Medulla oblongata (tissue), 1 donor: ENCODE data around the gene DGKK.

Experiments
- DNase-seq: peaks from one replicate; pipeline ENCODE4 v3.0.0-alpha.2; 2015; ENCODE audit errors: extremely low spot score

The DGKK gene, protein sequence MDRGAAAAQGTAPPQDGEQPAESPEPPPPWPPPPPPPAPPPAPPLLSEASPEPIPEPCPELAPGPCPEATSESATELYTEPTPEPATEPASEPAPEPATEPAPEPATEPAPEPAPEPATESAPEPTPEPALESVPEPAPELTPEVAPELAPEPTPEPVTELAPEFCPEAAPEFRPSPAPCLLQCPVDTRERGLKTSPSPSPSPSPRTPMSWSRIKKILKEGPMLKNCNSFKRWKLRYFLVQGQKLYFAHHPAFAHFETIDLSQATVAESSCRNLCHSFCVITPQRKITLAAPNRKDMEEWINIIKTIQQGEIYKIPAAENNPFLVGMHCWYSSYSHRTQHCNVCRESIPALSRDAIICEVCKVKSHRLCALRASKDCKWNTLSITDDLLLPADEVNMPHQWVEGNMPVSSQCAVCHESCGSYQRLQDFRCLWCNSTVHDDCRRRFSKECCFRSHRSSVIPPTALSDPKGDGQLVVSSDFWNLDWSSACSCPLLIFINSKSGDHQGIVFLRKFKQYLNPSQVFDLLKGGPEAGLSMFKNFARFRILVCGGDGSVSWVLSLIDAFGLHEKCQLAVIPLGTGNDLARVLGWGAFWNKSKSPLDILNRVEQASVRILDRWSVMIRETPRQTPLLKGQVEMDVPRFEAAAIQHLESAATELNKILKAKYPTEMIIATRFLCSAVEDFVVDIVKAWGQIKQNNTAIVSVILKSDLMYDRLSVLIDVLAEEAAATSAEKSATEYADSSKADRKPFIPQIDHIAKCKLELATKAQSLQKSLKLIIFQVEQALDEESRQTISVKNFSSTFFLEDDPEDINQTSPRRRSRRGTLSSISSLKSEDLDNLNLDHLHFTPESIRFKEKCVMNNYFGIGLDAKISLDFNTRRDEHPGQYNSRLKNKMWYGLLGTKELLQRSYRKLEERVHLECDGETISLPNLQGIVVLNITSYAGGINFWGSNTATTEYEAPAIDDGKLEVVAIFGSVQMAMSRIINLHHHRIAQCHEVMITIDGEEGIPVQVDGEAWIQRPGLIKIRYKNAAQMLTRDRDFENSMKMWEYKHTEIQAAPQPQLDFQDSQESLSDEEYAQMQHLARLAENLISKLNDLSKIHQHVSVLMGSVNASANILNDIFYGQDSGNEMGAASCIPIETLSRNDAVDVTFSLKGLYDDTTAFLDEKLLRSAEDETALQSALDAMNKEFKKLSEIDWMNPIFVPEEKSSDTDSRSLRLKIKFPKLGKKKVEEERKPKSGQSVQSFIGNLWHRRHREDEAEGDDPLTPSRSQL

DNA sequence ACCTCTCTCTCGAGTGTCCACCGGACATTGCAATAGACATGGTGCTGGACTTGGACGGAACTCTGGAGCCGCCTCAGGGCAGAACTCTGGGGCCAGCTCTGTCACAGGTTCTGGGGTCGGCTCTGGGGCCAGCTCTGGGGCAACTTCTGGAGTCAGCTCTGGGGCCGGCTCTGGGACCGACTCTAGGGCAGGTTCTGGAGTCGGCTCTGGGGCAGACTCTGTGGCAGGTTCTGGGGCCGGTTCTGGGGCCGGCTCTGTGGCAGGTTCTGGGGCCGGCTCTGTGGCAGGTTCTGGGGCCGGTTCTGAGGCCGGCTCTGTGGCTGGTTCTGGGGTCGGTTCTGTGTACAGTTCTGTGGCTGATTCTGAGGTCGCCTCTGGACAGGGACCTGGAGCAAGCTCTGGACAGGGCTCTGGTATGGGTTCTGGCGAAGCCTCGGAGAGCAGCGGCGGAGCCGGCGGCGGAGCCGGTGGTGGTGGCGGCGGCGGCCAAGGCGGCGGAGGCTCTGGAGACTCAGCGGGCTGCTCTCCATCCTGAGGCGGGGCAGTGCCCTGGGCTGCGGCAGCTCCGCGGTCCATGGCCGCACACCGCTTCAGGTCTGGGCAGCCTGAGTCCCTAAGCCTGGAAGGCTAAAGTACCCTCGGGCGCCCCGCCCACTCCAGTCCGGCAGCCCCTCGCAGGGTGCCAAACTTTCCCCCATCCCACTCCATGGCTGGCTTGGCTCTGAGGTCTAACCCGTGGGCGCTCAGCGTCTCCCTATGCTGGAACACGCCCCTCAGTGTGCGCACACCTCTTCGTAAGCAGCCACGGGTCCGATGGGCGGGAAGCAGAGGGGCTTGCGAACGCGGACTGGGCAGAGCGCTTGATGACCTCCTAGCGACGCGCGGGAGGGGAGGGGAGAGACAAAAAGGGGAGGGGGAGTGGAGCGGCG is at the start of gene DGKK:
DGKK (minus strand) TSS at position 723 of the 929 bp plus-strand sequence; CDS start at position 576, 147 bp downstream.
- DNase-seq = no peak

DNA sequence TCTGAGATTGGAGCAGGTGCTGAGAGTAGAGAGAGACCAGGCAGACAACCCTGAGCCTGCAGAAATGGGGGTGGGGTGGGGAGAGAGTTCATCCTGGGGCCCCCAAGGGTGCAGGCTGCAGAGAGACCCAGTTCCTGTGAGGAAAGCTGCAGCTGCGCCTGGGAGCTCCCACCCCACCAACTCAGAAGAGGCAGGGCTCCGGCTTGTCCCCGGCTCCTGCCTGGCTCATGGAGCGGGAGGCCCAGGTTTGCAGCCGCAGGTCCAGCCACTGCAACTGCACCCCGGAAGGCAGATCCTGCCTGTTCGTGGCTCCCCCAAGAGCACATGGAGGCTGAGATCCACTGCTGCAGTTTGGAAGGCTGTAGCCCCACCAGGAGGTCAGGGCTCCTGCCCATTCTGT is 44.2 kb upstream of the DGKK start:
- DNase-seq = no peak

DNA sequence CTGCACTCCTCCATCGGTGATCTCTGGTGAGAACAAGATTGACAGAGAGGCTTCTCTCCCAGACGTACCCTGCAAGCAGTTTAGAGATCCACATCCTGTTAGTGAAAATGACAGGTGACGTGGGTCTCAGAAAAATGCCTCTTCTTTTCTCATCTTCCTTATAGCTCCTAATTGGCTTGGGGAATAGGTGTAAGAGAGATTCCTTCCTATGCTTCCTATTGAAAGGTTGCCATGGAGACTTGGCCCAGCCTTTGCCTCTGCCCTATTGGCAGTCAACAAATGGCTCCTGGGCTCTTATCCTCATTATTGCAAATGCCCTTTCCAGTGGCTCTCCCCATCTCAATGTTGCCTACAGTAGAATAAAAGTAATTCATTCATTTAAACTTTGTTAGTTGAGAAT is 26.5 kb upstream of the DGKK start:
- no peak for DNase-seq

DNA sequence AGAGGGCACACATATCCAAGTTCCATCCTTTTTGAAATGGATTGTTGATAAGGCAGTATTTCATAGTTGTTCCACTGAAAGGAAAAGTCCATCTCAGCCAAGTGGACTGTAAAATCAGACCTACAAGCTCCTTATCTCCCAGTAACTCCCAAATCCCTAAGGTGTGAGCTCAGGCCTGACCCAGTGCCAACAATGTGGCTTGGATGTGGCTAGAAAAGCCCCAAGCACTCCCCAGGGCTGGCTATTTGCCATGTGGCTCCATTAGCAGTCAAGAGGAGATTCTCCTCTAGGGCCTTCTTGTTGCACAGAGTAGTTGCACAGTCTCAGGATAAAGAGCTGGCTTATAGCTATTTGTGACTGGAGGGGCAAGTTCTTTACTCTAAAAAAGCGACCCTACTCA is 25.0 kb upstream of the DGKK start:
- no peak for DNase-seq

DNA sequence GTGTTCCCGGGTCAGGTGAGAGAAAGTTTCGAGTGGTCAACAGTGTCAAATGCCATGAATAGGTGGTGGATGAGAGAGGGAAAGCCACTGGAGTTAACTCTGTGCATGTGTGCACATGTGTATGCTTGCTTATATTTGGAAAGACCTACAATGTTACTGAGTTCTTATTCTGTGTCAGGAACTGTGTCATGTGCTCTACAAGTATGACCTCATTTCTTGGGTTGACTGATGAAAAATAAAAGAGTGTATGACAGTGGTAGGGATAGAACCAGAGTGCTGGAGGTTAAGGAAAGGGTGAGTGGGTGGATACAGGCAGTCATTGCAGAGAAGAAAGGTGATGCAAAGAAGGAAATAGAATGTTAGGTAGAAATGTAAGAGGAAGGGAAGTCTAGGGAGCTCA is 22.1 kb upstream of the DGKK start:
- no peak for DNase-seq

DNA sequence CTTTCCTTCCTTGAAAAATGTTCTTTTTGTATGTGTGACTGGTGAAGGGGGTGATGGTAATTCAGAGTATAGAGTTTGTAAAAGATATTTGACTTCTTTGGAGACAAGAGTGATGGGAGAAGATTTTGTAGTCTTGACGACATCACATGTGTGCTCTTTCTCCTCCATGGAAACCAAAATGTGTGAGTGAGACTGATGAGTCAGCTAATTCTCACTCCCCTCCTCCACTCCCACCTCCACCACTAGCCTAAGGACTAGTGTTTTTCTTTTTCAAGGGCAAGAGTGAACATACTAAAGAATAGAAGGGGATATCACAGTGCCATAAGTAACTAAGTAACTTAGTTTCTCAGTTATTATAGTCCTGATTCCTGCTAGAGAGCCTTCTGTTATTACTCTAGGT is 14.0 kb upstream of the DGKK start:
- DNase-seq = no peak

DNA sequence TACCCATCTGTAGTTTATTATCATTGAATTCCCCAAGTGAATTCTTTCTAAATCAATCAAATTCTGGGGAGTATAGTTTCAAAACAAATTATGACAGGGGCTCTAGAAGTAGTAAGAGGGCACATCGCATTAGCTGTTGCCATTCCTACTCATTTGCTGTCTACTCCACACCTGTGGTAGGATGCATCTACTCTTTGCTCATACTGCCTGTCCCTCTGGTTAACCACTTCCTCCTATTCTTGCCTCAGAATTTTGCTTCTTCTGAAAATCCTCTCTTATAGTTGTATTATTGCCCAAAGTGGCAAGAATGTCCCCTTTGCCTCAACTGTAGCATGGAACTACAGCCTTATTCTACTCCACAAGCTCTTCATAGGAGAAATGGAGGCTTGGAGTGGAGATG is 12.7 kb upstream of the DGKK start:
- DNase-seq = no peak

DNA sequence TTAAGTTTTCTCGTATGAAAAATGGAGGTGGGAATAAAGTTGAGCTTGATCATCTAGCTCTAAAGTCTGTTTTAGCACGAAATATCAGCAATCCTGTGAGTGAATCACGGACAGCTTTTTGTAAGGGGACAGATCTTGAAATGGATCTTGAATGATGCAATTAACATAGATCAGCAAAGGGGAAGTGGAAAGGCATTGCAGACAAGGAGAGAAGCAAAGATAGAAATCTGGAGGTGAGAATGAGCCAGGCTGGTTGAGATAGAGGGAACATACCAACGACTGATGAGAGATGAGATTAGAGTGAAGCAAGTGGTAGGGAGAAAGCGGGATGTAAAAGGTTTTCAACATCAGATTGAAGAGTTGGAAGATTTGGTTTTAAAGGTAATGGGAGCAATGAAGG is 4.6 kb upstream of the DGKK start:
- no peak for DNase-seq

DNA sequence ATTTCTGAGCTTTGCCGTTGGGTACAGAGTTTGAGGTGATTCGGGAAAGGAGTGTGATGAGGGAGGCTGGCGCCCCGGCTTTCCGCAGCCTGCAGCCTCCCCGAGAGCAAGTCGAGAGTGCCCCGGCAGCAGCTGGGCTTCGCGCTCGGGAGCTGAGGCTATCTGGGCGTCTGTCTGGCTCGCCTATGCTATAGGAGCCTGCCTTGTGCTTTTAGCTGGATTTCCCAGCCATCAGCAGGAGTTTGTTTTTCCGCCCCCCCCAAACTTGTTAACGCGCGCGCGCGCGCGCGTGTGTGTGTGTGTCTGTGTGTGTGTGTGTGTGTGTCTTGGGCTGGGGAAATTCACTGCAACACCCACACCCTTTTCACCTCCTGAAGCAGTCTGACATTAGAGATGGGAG is 765 bp upstream of the DGKK start:
- DNase-seq = no peak

DNA sequence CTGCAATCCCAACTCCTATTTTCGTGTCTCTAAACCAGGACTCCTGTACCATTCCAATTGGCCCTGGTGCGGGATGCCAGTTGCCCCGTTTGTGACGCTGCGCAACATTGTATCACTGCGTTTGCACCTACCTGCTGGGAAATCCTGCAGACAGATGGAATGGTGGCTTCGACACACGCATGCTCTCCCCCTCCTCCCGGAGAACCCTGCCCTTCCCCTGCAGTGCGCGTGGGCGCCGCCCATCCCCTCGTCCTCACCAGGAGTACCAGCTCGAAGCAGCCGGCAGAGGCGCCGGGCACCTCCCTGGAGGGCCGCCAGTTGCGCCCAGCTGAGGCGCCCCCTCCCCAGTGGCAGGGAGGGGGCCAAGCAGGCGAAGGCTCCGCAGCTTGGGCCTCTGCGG is 1.4 kb downstream of the DGKK start:
- DNase-seq = no peak

DNA sequence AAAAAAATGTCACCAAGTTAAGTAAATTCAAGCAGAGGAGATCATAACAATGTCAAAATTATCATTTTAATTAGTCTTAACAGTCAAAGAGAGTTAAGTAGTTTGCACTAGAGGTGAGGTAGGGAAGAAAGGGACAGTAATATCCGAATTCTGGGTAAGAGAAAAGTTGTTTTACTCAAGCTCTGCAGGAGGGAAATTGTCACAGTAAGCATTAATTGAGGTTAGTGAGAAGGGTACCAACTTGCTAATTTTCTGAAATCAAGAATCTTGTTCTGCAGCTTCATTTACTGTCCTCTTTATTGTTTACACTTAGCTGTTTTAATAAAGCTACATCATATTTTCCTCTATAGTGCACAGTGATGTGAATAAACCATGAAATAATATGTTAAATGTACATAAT is 11.0 kb downstream of the DGKK start:
- DNase-seq = no peak

DNA sequence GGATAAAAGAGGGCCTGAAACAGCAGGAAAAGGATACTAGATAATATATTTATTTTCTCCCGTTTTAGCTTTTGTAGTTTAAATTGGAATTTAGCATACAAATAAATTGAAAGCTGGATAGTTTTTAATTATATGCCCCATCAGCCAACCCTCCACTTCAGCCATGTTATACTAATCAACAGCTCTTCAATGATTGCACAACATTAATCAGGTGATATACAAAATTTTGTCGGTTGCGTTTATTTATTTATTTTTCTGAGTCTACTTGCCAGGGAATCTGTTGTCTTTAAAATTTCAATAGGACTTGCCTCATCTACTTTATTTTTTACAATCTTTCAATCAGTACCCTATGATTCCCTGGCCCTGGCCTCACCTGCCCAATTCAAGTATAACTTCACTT is 12.1 kb downstream of the DGKK start:
- DNase-seq = no peak

DNA sequence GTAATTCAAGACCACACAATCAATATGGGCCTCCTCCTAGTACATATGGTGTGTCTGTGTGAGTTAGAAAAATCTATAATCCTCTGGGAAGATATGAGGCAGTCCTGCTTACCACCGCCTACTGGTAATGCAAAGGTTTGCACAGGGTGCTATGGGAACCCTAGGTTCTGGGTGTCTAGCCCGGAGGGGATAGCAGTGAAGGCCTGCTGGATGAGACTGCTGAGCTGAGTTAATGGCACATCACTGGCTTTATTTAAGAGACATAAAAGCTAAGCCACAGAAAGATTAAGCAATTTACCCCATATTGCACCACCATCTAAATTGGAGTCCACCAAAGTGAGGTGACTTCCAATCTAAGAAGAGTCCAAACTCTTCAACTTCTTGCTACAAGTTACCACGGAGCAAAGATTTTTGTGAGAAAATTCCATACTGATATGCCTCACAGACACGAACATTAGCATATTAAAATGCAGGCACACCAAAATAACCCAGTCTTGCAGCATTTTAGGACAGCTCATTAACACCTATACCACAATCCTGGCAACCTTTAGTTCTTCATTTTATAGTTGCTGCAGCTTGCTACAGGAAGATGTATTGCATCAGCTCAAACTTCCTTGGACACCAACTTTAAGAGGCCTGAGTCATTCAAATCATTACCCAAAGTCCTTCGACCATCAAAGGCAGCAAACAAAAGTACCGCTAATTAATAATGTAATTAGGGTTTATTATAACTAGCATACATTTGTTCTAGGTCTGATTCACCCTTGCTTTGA is 13.7 kb downstream of the DGKK start:
- DNase-seq = no peak

DNA sequence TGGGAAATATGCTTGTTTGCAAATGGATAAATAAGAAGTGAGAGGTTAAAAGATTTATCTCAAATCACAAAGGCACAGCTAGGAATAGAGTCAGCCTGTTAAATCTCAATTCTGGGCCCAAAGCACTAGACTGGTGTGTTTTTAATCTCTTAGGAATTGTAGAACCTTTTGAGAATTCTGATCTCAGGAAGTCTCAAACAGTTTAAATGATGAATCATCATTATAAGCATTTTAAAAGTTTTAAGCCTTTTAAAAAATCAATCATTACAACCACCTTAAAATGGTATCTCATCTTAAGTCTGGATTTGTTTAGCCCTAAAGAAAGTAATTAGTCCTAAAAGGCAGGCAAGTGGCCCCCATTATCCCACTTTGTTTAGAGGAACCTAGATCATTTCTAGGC is 17.8 kb downstream of the DGKK start:
- no peak for DNase-seq

DNA sequence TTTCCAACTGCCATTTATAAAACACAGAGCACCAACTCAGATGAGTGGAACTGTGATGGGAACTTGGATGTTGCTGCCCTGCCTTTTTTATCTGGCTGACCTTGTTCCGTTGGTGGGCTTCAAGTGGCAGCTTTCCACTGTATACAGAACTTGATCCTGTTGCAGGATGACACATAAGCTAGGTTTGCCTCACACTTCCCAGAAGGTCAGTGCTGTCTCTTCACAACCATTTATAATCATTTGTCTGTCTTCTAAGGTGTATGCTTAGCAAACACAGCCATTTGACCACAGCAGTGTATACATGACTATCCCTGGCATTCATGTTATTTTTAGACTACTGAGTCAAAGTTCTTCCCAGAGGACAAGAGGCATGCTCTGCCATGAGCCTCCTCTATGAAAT is 20.3 kb downstream of the DGKK start:
- DNase-seq = no peak

DNA sequence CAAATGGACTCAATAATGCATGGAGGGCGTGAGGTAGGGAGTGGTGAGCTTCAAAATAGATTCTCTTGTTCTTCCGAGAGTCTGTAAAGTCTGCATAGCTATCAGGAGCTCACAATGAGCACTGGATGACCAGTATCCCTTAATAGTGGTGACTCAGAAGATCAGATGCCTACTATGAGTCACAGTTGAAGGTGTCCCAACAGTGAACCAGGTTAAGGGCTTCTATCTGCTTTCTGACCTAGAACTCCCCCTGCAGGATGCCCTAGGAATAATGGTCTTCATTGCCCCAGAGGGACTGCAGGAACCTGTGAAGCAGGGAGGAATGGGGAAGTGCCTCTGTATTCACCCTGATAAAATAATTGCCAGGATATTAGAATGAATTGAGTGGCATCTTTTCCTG is 22.1 kb downstream of the DGKK start:
- DNase-seq = no peak

DNA sequence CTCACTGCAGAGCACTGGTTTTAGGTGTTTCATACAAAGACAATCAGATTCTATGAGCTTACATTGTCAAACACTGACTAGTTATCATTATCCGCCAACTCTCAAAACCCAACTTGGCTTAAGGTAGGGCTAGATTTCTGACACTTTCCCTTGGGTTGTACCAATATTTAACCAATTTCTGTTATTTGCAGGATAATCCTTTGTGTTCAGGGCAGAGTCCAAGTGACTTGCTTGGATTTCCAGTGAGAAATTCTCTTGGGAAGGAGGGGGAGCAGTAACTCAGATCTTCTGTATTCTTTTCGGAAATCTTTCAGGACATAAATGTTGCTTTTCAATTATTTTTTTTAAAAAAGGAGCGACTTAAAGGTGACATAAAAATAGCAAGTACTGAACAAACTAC is 23.1 kb downstream of the DGKK start:
- no peak for DNase-seq

DNA sequence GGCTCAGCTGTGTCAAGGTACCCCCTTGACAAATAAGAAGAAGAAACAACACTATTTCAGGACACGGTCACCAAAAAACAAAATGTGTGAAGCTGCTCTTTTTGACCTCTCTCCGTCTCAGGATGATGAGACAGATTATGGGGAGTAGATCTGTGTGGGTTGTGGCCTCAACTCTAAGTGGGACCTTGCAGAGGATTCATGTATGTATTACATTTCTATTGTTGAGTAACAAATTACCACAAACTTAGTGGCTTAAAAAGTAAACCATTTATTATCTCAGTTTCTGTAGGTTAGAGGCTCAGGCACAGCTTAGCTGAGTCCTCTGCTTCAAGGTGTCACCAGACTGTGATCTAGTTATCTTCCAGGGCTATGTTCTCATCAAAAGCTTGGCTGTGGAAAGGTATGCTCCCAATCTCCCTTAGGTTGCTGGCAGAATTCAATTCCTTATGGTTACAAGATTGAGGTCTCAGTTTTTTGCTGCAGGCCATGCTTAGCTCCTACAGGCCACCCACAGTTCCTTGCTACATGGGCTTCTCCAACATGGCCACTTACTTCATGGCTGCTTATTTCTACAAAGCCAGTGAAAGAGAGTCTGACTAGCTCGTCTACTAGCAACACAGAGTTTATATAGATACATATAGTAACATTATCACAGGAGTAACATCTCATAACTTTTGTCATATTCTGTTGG is 28.1 kb downstream of the DGKK start:
- DNase-seq = no peak

DNA sequence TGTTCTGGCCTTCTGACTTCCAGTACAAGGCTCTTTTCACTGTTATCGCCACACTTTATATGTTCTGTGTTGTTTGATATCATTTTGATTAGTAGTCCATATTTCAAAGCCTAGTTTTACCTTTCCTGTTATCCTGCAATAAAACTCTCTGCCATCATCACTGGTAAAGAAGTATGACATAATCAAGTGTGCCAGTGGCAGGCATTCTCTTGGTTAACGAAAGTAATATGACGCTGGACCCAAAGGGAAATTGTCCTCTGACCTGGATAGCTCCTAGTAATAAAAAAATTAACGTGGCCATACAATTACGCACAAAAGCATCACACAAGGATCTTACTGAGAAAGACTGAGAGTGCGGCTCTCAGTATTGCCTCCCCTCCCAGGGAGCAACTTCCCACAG is 33.8 kb downstream of the DGKK start:
- DNase-seq = no peak

DNA sequence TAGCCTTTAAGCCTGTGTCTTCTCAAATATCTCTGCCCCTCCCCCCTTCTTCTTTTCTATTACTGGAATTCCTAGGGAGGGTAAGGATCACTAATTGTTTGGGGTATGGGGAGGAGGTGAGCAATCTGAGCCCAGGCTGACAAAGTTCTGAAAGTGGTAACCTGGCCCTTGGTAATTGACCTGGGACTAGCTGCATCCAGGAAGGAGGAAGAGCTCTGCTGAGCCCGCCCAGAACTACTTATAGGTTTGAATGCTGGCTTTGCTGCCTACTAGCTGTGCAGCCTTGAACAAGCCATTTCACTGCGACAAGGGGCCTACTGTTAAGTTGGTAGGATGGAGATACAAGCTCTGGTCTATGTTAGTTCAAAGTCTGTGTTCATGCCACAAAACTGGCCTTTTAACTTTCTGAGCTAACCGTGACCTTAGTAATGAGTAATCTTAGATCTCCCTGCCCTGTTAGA is 37.8 kb downstream of the DGKK start:
- DNase-seq = no peak
